ENCODE results near the gene MAPK4.

The MAPK4 gene

GRCh38 chr18:50717563-50717962 lies 157.7 kb downstream of the MAPK4 start:
- TF ChIP-seq, protein P1, sequence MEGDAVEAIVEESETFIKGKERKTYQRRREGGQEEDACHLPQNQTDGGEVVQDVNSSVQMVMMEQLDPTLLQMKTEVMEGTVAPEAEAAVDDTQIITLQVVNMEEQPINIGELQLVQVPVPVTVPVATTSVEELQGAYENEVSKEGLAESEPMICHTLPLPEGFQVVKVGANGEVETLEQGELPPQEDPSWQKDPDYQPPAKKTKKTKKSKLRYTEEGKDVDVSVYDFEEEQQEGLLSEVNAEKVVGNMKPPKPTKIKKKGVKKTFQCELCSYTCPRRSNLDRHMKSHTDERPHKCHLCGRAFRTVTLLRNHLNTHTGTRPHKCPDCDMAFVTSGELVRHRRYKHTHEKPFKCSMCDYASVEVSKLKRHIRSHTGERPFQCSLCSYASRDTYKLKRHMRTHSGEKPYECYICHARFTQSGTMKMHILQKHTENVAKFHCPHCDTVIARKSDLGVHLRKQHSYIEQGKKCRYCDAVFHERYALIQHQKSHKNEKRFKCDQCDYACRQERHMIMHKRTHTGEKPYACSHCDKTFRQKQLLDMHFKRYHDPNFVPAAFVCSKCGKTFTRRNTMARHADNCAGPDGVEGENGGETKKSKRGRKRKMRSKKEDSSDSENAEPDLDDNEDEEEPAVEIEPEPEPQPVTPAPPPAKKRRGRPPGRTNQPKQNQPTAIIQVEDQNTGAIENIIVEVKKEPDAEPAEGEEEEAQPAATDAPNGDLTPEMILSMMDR (IDR thresholded peaks at IDR 0.05; ENCODE audit: borderline replicate concordance, insufficient read depth, low read depth, low read length) = no peak
- no peak overlapping the region for H3K4me3 ChIP-seq (ENCODE audit: low read depth, low read length)

- H3K4me3 ChIP-seq (ENCODE audit: low read depth, low read length) = no peak overlapping the region
- TF ChIP-seq, protein P1 (IDR thresholded peaks at IDR 0.05; ENCODE audit: borderline replicate concordance, insufficient read depth, low read depth, low read length) = no peak
Observed at GRCh38 chr18:50719471-50720324, 159.8 kb downstream of the MAPK4 start.

- no peak overlapping the region for H3K4me3 ChIP-seq (ENCODE audit: low read depth, low read length)
- TF ChIP-seq, protein P1 (IDR thresholded peaks at IDR 0.05; ENCODE audit: borderline replicate concordance, insufficient read depth, low read depth, low read length) = no peak
Observed at GRCh38 chr18:50720325-50720674, 160.4 kb downstream of the MAPK4 start.

DNA sequence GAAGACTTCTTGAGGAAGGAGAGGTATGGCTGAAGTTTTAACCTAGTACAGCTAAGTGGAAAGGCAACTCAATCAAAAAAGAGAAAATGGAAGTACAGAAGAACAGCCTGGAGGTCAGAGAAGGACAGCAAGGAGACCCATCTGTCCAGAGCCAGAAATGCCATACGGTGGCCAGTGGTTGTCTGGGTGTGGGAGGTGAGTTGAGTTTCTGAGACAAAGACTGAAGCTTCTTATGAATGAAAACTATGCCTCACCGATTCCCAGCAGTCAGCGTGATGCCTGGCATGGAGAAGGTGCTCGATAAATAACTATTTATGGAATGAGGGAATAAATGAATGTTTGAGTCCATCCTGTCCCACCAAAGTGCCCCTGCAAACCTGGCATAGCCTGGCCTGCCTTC lies 161.1 kb downstream of the MAPK4 start:
- H3K4me3 ChIP-seq (ENCODE audit: low read depth, low read length) = no peak overlapping the region
- TF ChIP-seq, protein P1 (IDR thresholded peaks at IDR 0.05; ENCODE audit: borderline replicate concordance, insufficient read depth, low read depth, low read length) = no peak

- TF ChIP-seq, protein P1 (IDR thresholded peaks at IDR 0.05; ENCODE audit: borderline replicate concordance, insufficient read depth, low read depth, low read length) = no peak
Observed at GRCh38 chr18:50721451-50722120, 161.7 kb downstream of the MAPK4 start.

DNA sequence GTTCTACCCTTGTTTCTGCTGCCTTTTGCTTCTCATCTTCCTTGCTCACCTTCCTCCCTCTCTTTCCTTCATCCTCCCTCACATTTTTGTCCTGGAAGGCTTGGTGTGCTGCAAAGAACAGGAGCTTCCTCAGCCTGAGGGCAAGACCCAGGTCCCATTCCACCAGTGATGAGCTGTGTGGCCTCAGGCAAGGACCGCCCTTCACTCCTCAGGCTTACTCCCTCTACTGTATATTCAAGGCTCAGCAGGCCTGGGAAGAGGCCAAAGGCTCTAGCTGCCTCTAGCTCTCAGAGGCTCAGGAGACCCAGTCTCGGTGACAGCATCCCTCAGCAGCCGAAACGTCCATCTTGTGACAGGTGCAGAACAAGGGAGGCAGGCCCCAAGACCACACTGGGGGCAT lies 162.4 kb downstream of the MAPK4 start:
- no peak overlapping the region for H3K4me3 ChIP-seq (ENCODE audit: low read depth, low read length)
- TF ChIP-seq, protein P1 (IDR thresholded peaks at IDR 0.05; ENCODE audit: borderline replicate concordance, insufficient read depth, low read depth, low read length) = no peak

More at GRCh38 chr18:50721451-50722120, 161.7 kb downstream of the MAPK4 start:
- H3K4me3 ChIP-seq (ENCODE audit: low read depth, low read length) = no peak overlapping the region

DNA sequence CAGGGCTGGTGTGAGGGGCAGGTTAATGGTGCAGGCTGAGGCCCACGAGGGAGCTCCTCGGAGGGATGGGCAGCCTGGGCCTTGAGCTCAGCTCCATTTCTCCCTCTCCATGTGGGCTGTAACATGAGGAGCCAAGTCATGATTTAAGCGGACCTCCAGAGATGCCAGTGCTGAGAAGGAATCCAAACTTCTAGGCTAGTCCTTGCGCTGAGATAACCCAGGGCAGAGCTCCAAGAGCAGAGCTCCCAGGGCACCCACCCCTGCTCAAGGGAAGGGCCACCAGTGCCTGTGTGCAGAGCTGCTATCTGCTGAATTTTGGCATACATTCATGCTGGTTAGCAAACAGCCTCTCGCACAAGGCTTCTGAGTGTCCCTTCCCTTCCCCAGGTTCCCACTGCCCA lies 164.9 kb downstream of the MAPK4 start:
- TF ChIP-seq, protein P1 (IDR thresholded peaks at IDR 0.05; ENCODE audit: borderline replicate concordance, insufficient read depth, low read depth, low read length) = no peak
- H3K4me3 ChIP-seq (ENCODE audit: low read depth, low read length) = no peak overlapping the region
